A549 (cell line): ENCODE measurements around the gene PGF. TPM values are rescaled to one million over a fixed set of nuclear protein-coding genes. Genes with fewer than 3 reads are reported as not detected.
A peak's percentile ranks its signal among the peaks of the same experiment; 100 is the strongest.

Experiments
- ATAC-seq, 2 experiments: fragments of 200-7000 bp in 1 of 2; fragments of >200 bp in 1 of 2; cut with Nextera tagmentation in 1 of 2; cut with Tn5 transposase in 1 of 2; 3 replicates each; pipeline versions ENCODE4 v1.8.0 to v1.9.1; 2018 to 2020; ENCODE audit warnings: mild to moderate bottlenecking in 1 of 2, moderate library complexity in 1 of 2
- CTCF ChIA-PET: fragments of 300-600 bp; sonication (Branson Sonifier 250); formaldehyde crosslinking; extraction: SDS; loops from one replicate; lab custom pipeline; 2021; ENCODE audit warnings: antibody characterized with exemption, inconsistent platforms; lab: Yijun Ruan, JAX
- POLR2A ChIA-PET: fragments of 350-600 bp; formaldehyde crosslinking; extraction: SDS; loops from one replicate; lab custom pipeline; 2021; ENCODE audit warnings: antibody characterized with exemption, inconsistent platforms; lab: Yijun Ruan, JAX
- DNase-seq, 2 experiments: peaks; one replicate each; pipeline versions ENCODE4 v3.0.0 to v3.0.0-alpha.2; 2011 to 2016; ENCODE audit warnings: low read depth in 1 of 2, low spot score in 1 of 2
- FAIRE-seq: peaks from 2 replicates; lab custom pipeline; 2011; peaks lifted over from hg19 to GRCh38; lab: Jason Lieb, UNC
- H3K27ac ChIP-seq, 2 experiments: fragments of >200 bp; sonication (Bioruptor Twin); formaldehyde crosslinking; 3 replicates each; pipeline ENCODE4 v1.5.1; 2016 to 2017
- H3K4me1 ChIP-seq: fragments of >200 bp; sonication (Bioruptor Twin); formaldehyde crosslinking; 3 replicates; pipeline ENCODE4 v1.6.1; 2016
- H3K4me2 ChIP-seq: fragments of >200 bp; sonication (Bioruptor Twin); formaldehyde crosslinking; 3 replicates; pipeline ENCODE4 v1.6.1; 2016
- H3K4me3 ChIP-seq: fragments of >200 bp; sonication (Bioruptor Twin); formaldehyde crosslinking; 3 replicates; pipeline ENCODE4 v1.5.1; 2016
- H3K9me3 ChIP-seq: fragments of >200 bp; sonication (Bioruptor Twin); formaldehyde crosslinking; 3 replicates; pipeline ENCODE4 v1.6.1; 2016
- ATOH8 ChIP-seq: fragments of 250-450 bp; sonication (Bioruptor Pico); IDR thresholded peaks from 2 replicates; pipeline ENCODE4 v1.5.0; 2020; ENCODE audit warnings: low read depth, mild to moderate bottlenecking, moderate library complexity
- BCL3 ChIP-seq: fragments of >200 bp; sonication (Bioruptor Twin); formaldehyde crosslinking; IDR thresholded peaks from 3 replicates; pipeline ENCODE4 v1.6.1; 2016
- CEBPB ChIP-seq, 2 experiments: fragments of >200 bp in 1 of 2; sonication (Bioruptor Twin) in 1 of 2; formaldehyde crosslinking in 1 of 2; IDR thresholded peaks; 2 replicates each; pipeline ENCODE4 v1.6.1; 2012 to 2016
- CHD4 ChIP-seq: fragments of 200-600 bp; sonication (generic); IDR thresholded peaks from 2 replicates; pipeline ENCODE4 v1.6.1; 2016; ENCODE audit warnings: antibody characterized with exemption, mild to moderate bottlenecking, borderline replicate concordance
- EHMT2 ChIP-seq: fragments of 200-600 bp; sonication (generic); IDR thresholded peaks from 2 replicates; pipeline ENCODE4 v1.6.1; 2016; ENCODE audit warnings: antibody characterized with exemption, low read depth, mild to moderate bottlenecking, moderate library complexity
- EP300 ChIP-seq, 2 experiments: fragments of >200 bp; sonication (Bioruptor Twin); formaldehyde crosslinking; IDR thresholded peaks; 2 replicates in 1 of 2; 3 replicates in 1 of 2; pipeline ENCODE4 v1.6.1; 2016 to 2017
- FOSB ChIP-seq: fragments of 250-450 bp; sonication (Bioruptor Pico); IDR thresholded peaks from 2 replicates; pipeline ENCODE4 v1.5.0; 2020; ENCODE audit warnings: mild to moderate bottlenecking, moderate library complexity
- FOSL2 ChIP-seq, 2 experiments: fragments of 450-650 bp in 1 of 2; fragments of >200 bp in 1 of 2; sonication (Bioruptor Twin) in 1 of 2; formaldehyde crosslinking; IDR thresholded peaks; 2 replicates each; pipeline versions ENCODE4 v1.5.0 to v1.6.1; 2016 to 2020; ENCODE audit warnings: mild to moderate bottlenecking in 1 of 2, moderate library complexity in 1 of 2
- GATA3 ChIP-seq: IDR thresholded peaks from 2 replicates; pipeline ENCODE4 v1.6.1; 2012; ENCODE audit warnings: borderline replicate concordance
- HEYL ChIP-seq: fragments of 250-450 bp; sonication (Bioruptor Pico); IDR thresholded peaks from 2 replicates; pipeline ENCODE4 v1.8.0; 2021; ENCODE audit warnings: mild to moderate bottlenecking, moderate library complexity
- HMGXB4 ChIP-seq: fragments of 250-450 bp; sonication (Bioruptor Pico); IDR thresholded peaks from 2 replicates; pipeline ENCODE4 v1.5.0; 2021; ENCODE audit warnings: mild to moderate bottlenecking, moderate library complexity, borderline replicate concordance
- HOXA7 ChIP-seq: fragments of 250-450 bp; sonication (Bioruptor Pico); IDR thresholded peaks from 2 replicates; pipeline ENCODE4 v1.5.0; 2020; ENCODE audit warnings: mild to moderate bottlenecking, moderate library complexity
- JUN ChIP-seq, 2 experiments: fragments of >200 bp; sonication (Bioruptor Twin); formaldehyde crosslinking; IDR thresholded peaks; 2 replicates in 1 of 2; 3 replicates in 1 of 2; pipeline ENCODE4 v1.6.1; 2016 to 2017
- KDM1A ChIP-seq: fragments of 200-600 bp; sonication (generic); IDR thresholded peaks from 2 replicates; pipeline ENCODE4 v1.6.1; 2016; ENCODE audit warnings: low read depth, mild to moderate bottlenecking
- KDM5A ChIP-seq: fragments of 200-600 bp; sonication (generic); IDR thresholded peaks from 2 replicates; pipeline ENCODE4 v1.6.1; 2016; ENCODE audit warnings: antibody characterized with exemption, mild to moderate bottlenecking
- MAFK ChIP-seq: fragments of 450-650 bp; IDR thresholded peaks from 2 replicates; pipeline ENCODE4 v1.6.1; 2014; ENCODE audit not compliant: partially characterized antibody
- MYC ChIP-seq: IDR thresholded peaks from 2 replicates; pipeline ENCODE4 v1.6.1; 2012; ENCODE audit warnings: mild to moderate bottlenecking, inconsistent platforms, low read length, improper control_type of control experiment, borderline replicate concordance
- PBX3 ChIP-seq: IDR thresholded peaks from 2 replicates; pipeline ENCODE4 v1.6.1; 2012
- PHF8 ChIP-seq: fragments of 200-600 bp; sonication (generic); IDR thresholded peaks from 2 replicates; pipeline ENCODE4 v1.6.1; 2016; ENCODE audit warnings: low read depth, mild to moderate bottlenecking, antibody characterized with exemption, moderate library complexity, borderline replicate concordance
- REST ChIP-seq: fragments of 200-600 bp; sonication (generic); IDR thresholded peaks from 2 replicates; pipeline ENCODE4 v1.6.1; 2016; ENCODE audit warnings: antibody characterized with exemption, mild to moderate bottlenecking, moderate library complexity
- RFX5 ChIP-seq: fragments of 450-650 bp; IDR thresholded peaks from 2 replicates; pipeline ENCODE4 v1.7.1; 2014; ENCODE audit warnings: antibody characterized with exemption, mild to moderate bottlenecking, moderate library complexity
- SREBF2 ChIP-seq: fragments of 450-650 bp; IDR thresholded peaks from 2 replicates; pipeline ENCODE4 v1.6.1; 2014; ENCODE audit warnings: mild to moderate bottlenecking, moderate library complexity
- TFCP2L1 ChIP-seq: fragments of 250-450 bp; sonication (Bioruptor Pico); IDR thresholded peaks from 2 replicates; pipeline ENCODE4 v1.5.0; 2021; ENCODE audit warnings: mild to moderate bottlenecking
- TP53 ChIP-seq: fragments of 250-450 bp; sonication (Bioruptor Pico); IDR thresholded peaks from 2 replicates; pipeline ENCODE4 v1.5.0; 2021; ENCODE audit warnings: mild to moderate bottlenecking, moderate library complexity
- ZC3H11A ChIP-seq: fragments of 450-650 bp; IDR thresholded peaks from 2 replicates; pipeline ENCODE4 v1.6.1; 2014; ENCODE audit warnings: antibody characterized with exemption, mild to moderate bottlenecking
- ZSCAN20 ChIP-seq: fragments of 250-450 bp; sonication (Bioruptor Pico); IDR thresholded peaks from 2 replicates; pipeline ENCODE4 v1.8.0; 2022; ENCODE audit warnings: mild to moderate bottlenecking, moderate library complexity
- WGBS: methylation state at CpG from one replicate; pipeline ENCODE4 v1.1.6; 2017; ENCODE audit errors: missing lambda C conversion rate; 5-methylcytosine and 5-hydroxymethylcytosine counted together
- polyA plus RNA-seq, 4 experiments: library from polyadenylated mRNA; depleted of rRNA in 3 of 4; stranded (reverse); fragments of >200 nt; fragmentation: RNase III in 1 of 4; extraction: RNeasy Plus Mini Kit Qiagen cat#74134 plus additional on column Dnase treatment in 1 of 4; gene quantifications; 2 replicates in 3 of 4; 3 replicates in 1 of 4; pipeline ENCODE4 v1.2.3, GENCODE V29; 2011 to 2017
- TF ChIP-seq, protein P1 (sequence below): fragments of >200 bp; sonication (Bioruptor Twin); formaldehyde crosslinking; IDR thresholded peaks from 2 replicates; pipeline ENCODE4 v1.6.1; 2016
- TF ChIP-seq, protein P2 (sequence below): IDR thresholded peaks from 2 replicates; pipeline ENCODE4 v1.6.1; 2012

Gene PGF
- polyA plus RNA-seq, 2 of the 4 experiments (the other 2 are of a cell fraction): 0.63 to 1.1 TPM

GRCh38 chr14:74898083-74898482 is 57.3 kb downstream of the PGF start:
- no peak overlapping the region for H3K4me3 ChIP-seq
- 83% methylated on average over 2 of the region's 2 CpGs for WGBS
- ChIA-PET CTCF (interaction anchor here (0.7 to 15.6 kb wide), 5 partner anchors 9 to 462 kb away, joined by 3 to 173 read pairs (median 3); no protein-coding TSS in a partner anchor), POLR2A (interaction anchor here (0.7 kb wide), 1 partner anchor 20 kb away, joined by 6 read pairs; no protein-coding TSS in a partner anchor)
- H3K27ac ChIP-seq: no peak overlapping the region
- H3K4me1 ChIP-seq: no peaks in the 10 kb centered on the region
- ATAC-seq: no peak
- TF ChIP-seq JUN (IDR thresholded peaks at IDR 0.05) (no peak), REST (no peak), ATOH8 (no peak), MAFK (no peak), BCL3 (no peak), HMGXB4 (CRISPR knock-in tag) (no peak), PHF8 (no peak), CEBPB (IDR thresholded peaks at IDR 0.05) (no peak), EP300 (IDR thresholded peaks at IDR 0.05) (no peak), SREBF2 (no peak), RFX5 (no peak), EHMT2 (no peak), HEYL (CRISPR knock-in tag) (no peak), KDM5A (no peak), ZC3H11A (no peak), FOSL2 (IDR thresholded peaks at IDR 0.05) (no peak), FOSL2 (CRISPR knock-in tag; IDR thresholded peaks at IDR 0.05) (no peak)
- TF ChIP-seq, protein P1, sequence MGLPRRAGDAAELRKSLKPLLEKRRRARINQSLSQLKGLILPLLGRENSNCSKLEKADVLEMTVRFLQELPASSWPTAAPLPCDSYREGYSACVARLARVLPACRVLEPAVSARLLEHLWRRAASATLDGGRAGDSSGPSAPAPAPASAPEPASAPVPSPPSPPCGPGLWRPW: no peak
- TF ChIP-seq, protein P2, sequence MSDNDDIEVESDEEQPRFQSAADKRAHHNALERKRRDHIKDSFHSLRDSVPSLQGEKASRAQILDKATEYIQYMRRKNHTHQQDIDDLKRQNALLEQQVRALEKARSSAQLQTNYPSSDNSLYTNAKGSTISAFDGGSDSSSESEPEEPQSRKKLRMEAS: no peak
- no peak for DNase-seq
- H3K9me3 ChIP-seq: no peaks in the 10 kb centered on the region
- FAIRE-seq: peak; percentile 73
- H3K4me2 ChIP-seq: no peak overlapping the region

- Histone ChIP-seq H3K9me3 (no peaks in the 10 kb centered on the region), H3K4me1 (no peaks in the 10 kb centered on the region), H3K4me3 (no peak overlapping the region), H3K4me2 (no peak overlapping the region), H3K27ac (no peak overlapping the region)
- 93% methylated on average over 4 of the region's 4 CpGs for WGBS
- CTCF ChIA-PET: interaction anchor here (0.7 to 15.6 kb wide), 3 partner anchors 10 to 462 kb away, joined by 3 to 173 read pairs (median 36); no protein-coding TSS in a partner anchor
- no peak for DNase-seq
- ATAC-seq: no peak
- FAIRE-seq: no peak
- POLR2A ChIA-PET: interaction anchor here (0.7 kb wide), 2 partner anchors 16 to 19 kb away, joined by 6 to 8 read pairs; no protein-coding TSS in a partner anchor
- TF ChIP-seq, protein P2: no peak
- TF ChIP-seq KDM1A (no peak), TP53 (CRISPR knock-in tag) (no peak), ZSCAN20 (CRISPR knock-in tag) (no peak), GATA3 (no peak), HOXA7 (CRISPR knock-in tag) (no peak), TFCP2L1 (CRISPR knock-in tag) (no peak), PBX3 (no peak), KDM5A (no peak), ZC3H11A (no peak), CHD4 (no peak), MYC (no peak), FOSB (CRISPR knock-in tag) (no peak)
- TF ChIP-seq, protein P1: no peak
Observed at GRCh38 chr14:74897642-74898041, 57.8 kb downstream of the PGF start.
